ENCODE data around the gene ICAM1.

The ICAM1 gene

GRCh38 chr19:10243606-10244005 is 27.3 kb upstream of the ICAM1 start:
- DNase-seq (ENCODE audit: low read depth), result no peak

- no peak for DNase-seq (ENCODE audit: low read depth)
These were observed 25.6 kb upstream of the ICAM1 start for GRCh38 chr19:10245189-10245939.

- DNase-seq (ENCODE audit: low read depth), result no peak
These were observed 24.4 kb upstream of the ICAM1 start for GRCh38 chr19:10246511-10246910.

GRCh38 chr19:10251792-10252694 is 18.9 kb upstream of the ICAM1 start, which contains the start of gene MRPL4:
Gene MRPL4 (plus strand): TSS chr19:10252214. CDS start chr19:10252254, 40 bp downstream.
- peak; percentile 94 for DNase-seq (ENCODE audit: low read depth)

- no peak for DNase-seq (ENCODE audit: low read depth)
These were observed 18.2 kb upstream of the ICAM1 start for GRCh38 chr19:10252707-10253106.

GRCh38 chr19:10254244-10254643 is 16.7 kb upstream of the ICAM1 start:
- no peak for DNase-seq (ENCODE audit: low read depth)

- DNase-seq (ENCODE audit: low read depth), result no peak
These were observed 15.6 kb upstream of the ICAM1 start for GRCh38 chr19:10255358-10255757.

- no peak for DNase-seq (ENCODE audit: low read depth)
These were observed 14.4 kb upstream of the ICAM1 start for GRCh38 chr19:10256551-10256950.

- no peak for DNase-seq (ENCODE audit: low read depth)
These were observed 13.8 kb upstream of the ICAM1 start for GRCh38 chr19:10256970-10257615.

GRCh38 chr19:10258080-10258710 is 12.7 kb upstream of the ICAM1 start:
- no peak for DNase-seq (ENCODE audit: low read depth)

GRCh38 chr19:10259162-10259905 is 11.6 kb upstream of the ICAM1 start:
- DNase-seq (ENCODE audit: low read depth), result peak; percentile 86

- no peak for DNase-seq (ENCODE audit: low read depth)
These were observed 10.8 kb upstream of the ICAM1 start for GRCh38 chr19:10260141-10260584.

- DNase-seq (ENCODE audit: low read depth), result no peak
These were observed 8.1 kb upstream of the ICAM1 start for GRCh38 chr19:10262771-10263170.

GRCh38 chr19:10266706-10267105 is 4.2 kb upstream of the ICAM1 start:
- no peak for DNase-seq (ENCODE audit: low read depth)

- no peak for DNase-seq (ENCODE audit: low read depth)
These were observed 2.8 kb upstream of the ICAM1 start for GRCh38 chr19:10268071-10268470.

GRCh38 chr19:10269333-10270179 is 1.4 kb upstream of the ICAM1 start:
- DNase-seq (ENCODE audit: low read depth), result peak; percentile 82

- peak; percentile 78 for DNase-seq (ENCODE audit: low read depth)
These were observed 722 bp upstream of the ICAM1 start for GRCh38 chr19:10270180-10270615.

GRCh38 chr19:10271543-10272086 is 695 bp downstream of the ICAM1 start:
- DNase-seq (ENCODE audit: low read depth), result no peak

- no peak for DNase-seq (ENCODE audit: low read depth)
These were observed 3.7 kb downstream of the ICAM1 start for GRCh38 chr19:10274589-10274988.
